IPS-20b (cell line): ENCODE results near the gene CTXN3.

Experiments
- H3K27ac ChIP-seq: one replicate; pipeline ENCODE4 v1.5.1; 2013; ENCODE audit warnings: low read length
- H3K27me3 ChIP-seq: 2 replicates; pipeline ENCODE4 v1.6.1; 2013; ENCODE audit warnings: mild to moderate bottlenecking, low read length, inconsistent platforms; ENCODE audit not compliant: insufficient read depth
- H3K36me3 ChIP-seq: 2 replicates; pipeline ENCODE4 v1.6.1; 2013; ENCODE audit warnings: low read depth, mild to moderate bottlenecking, inconsistent platforms, low read length, moderate library complexity; ENCODE audit not compliant: insufficient read depth
- H3K4me1 ChIP-seq: 2 replicates; pipeline ENCODE4 v1.6.1; 2013; ENCODE audit warnings: mild to moderate bottlenecking, control low read depth, inconsistent platforms, low read length, moderate library complexity; ENCODE audit not compliant: insufficient read depth
- H3K4me3 ChIP-seq: 2 replicates; pipeline ENCODE4 v1.5.1; 2013; ENCODE audit warnings: mild to moderate bottlenecking, low read length, inconsistent platforms
- H3K9ac ChIP-seq: 2 replicates; pipeline ENCODE4 v1.6.1; 2013; ENCODE audit warnings: low read depth, mild to moderate bottlenecking, inconsistent platforms, low read length, moderate library complexity
- H3K9me3 ChIP-seq: 2 replicates; pipeline ENCODE4 v1.6.1; 2013; ENCODE audit warnings: mild to moderate bottlenecking, low read depth, low read length, inconsistent platforms; ENCODE audit not compliant: insufficient read depth

Gene CTXN3

DNA sequence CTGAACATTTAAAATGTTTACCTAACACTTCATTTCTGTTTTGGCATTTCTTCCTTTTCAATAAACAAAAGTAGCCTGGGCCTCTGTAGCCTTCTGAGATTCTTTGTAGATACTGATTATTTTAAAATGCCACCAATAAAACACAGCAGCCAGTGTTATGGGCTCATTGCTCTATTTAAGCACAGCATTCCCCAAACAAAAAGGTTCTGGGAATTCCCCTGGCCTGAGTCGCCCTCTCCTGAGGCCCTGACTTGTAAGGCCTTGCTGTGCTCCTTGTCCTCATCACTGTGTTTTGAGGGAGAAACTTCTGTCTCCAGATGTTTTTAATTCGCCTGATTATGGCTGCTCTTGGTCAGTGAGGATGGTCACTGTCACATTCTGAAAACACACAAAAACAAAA, 33.0 kb upstream of the CTXN3 start:
- no peaks in the 10 kb centered on the region for H3K9me3 ChIP-seq
- H3K27ac ChIP-seq, result no peak overlapping the region
- no peaks in the 10 kb centered on the region for H3K27me3 ChIP-seq
- no peaks in the 10 kb centered on the region for H3K36me3 ChIP-seq
- peaks cover 6% of the 10 kb centered on the region; the same call in 1 of the 2 replicates for H3K4me1 ChIP-seq
- H3K4me3 ChIP-seq, result no peak overlapping the region
- H3K9ac ChIP-seq, result no peak overlapping the region

DNA sequence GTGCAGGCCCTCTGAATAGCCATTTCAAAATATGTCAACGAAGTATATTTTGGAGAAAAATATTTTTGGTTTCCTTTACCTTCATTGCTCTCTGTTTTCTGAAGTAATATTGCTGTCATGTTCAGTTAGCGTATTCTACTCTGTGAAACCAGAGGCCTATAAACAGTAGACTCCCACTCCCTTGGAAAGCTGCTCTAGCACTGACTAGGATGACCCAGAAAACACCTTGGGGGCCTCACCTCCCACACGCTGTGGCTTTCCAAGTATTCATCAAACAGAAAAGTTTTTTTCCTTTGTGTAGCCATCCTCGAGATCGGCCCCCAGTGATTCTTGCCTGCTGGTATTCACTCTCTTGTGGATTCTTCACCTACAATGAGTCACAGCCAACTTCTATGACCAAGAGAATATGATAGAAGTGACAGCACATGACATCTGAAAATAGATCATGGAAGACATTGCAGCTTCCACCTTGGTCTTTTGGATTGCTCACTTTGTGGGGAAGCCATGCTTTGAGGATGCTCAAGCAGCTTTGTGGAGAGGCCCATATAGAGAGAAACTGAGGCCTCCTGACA, 28.9 kb upstream of the CTXN3 start:
- Histone ChIP-seq H3K9me3 (no peaks in the 10 kb centered on the region), H3K27ac (no peak overlapping the region), H3K4me1 (peaks cover 12% of the 10 kb centered on the region; the same call in 1 of the 2 replicates), H3K4me3 (no peak overlapping the region), H3K27me3 (no peaks in the 10 kb centered on the region), H3K36me3 (no peaks in the 10 kb centered on the region), H3K9ac (no peak overlapping the region)

DNA sequence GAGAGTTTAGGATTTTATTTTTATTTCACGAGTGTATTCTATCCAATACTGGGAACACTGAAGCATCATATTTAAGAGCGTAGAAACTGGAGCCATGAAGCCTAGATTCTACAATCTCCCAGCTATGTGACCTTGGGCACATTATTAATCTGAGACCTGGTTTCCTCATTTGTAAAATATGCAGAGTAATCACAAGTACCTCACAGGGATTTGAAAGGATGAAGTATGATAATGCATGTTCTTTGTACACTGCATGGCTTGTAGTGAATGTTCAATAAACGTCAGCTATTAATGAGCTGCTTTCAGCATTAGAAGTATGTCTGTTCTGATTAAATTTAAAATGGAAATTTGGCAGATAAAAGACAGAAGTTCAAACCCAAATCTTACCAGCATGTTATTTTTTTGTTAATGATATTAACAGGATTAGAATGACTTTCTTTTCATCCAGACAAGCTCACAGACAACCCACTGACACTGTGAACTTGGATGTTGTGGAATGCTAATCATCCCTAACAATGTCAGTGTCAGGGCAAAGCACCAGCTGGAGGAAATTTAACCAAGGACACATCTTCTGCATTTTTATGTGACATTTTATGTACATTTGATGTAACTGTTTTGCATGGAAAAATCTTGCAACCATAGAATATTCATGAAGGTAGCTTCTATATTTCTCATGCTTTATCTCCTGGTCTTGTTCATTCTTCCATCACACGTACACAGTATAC, 27.1 kb upstream of the CTXN3 start:
- Histone ChIP-seq H3K27ac (no peak overlapping the region), H3K9ac (no peak overlapping the region), H3K36me3 (no peaks in the 10 kb centered on the region), H3K27me3 (no peaks in the 10 kb centered on the region), H3K4me3 (no peak overlapping the region), H3K9me3 (no peaks in the 10 kb centered on the region), H3K4me1 (peaks cover 5% of the 10 kb centered on the region; the same call in 1 of the 2 replicates)

DNA sequence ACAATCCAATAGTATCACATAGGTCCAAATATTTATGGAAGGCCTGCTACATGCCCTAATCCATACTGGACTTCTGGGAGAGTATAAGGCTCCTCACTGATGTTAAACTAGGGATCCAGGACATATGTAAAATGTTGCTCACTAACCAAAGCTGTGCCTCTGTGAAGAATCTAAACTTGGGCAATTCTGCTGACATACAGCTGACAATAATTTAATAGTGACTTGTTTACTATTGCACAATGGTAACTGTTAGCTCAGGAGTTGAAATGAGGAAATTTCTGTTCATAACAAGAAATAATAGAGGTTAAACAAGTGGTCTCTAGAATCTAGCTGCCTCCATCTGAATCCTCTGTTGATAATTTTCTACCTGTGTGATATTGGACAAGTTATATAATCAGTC, 14.9 kb upstream of the CTXN3 start:
- no peaks in the 10 kb centered on the region for H3K9me3 ChIP-seq
- H3K27me3 ChIP-seq, result no peaks in the 10 kb centered on the region
- H3K36me3 ChIP-seq, result no peaks in the 10 kb centered on the region
- H3K4me3 ChIP-seq, result no peak overlapping the region
- no peak overlapping the region for H3K9ac ChIP-seq
- no peak overlapping the region for H3K27ac ChIP-seq
- H3K4me1 ChIP-seq, result no peaks in the 10 kb centered on the region

DNA sequence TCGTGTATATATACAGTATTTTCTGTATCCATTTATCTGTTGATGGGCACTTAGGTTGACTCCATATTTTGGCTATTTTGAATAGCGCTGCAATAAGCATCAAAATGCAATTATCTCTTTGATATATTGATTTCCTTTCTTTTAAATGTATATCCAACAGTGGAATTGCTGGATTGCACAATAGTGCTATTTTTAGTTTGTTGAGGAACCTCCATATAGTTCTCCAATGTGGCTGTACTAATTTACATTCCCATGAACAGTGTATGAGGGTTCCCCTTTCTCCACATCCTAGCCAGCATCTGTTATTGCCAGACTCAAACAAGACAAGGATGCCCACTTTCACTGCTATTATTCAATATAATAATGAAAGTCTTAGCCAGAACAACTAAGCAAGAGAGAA, 9.1 kb upstream of the CTXN3 start:
- no peaks in the 10 kb centered on the region for H3K36me3 ChIP-seq
- no peaks in the 10 kb centered on the region for H3K4me1 ChIP-seq
- H3K9ac ChIP-seq, result no peak overlapping the region
- H3K4me3 ChIP-seq, result no peak overlapping the region
- H3K27me3 ChIP-seq, result no peaks in the 10 kb centered on the region
- no peak overlapping the region for H3K27ac ChIP-seq
- H3K9me3 ChIP-seq, result no peaks in the 10 kb centered on the region

DNA sequence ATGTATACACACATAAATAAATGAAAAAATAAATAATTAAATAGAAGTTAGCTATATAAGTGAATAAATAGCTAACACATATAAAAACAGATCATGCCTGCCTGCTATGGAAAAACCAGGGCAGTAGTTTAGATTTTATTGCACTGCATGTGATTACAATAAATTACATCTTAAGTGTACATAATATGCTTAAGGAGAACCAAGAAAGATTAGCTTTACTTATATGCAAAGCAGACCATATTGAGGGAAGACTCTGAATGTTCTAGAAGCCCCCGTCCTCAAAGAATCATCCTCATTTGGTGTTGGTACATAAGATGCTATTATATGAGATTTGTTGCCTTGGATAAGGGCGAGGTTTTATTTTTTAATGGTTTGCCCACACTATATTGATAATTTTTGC, 5.9 kb upstream of the CTXN3 start:
- no peaks in the 10 kb centered on the region for H3K4me1 ChIP-seq
- H3K9ac ChIP-seq, result no peak overlapping the region
- H3K27ac ChIP-seq, result no peak overlapping the region
- H3K27me3 ChIP-seq, result no peaks in the 10 kb centered on the region
- H3K9me3 ChIP-seq, result no peaks in the 10 kb centered on the region
- H3K4me3 ChIP-seq, result no peak overlapping the region
- H3K36me3 ChIP-seq, result no peaks in the 10 kb centered on the region

DNA sequence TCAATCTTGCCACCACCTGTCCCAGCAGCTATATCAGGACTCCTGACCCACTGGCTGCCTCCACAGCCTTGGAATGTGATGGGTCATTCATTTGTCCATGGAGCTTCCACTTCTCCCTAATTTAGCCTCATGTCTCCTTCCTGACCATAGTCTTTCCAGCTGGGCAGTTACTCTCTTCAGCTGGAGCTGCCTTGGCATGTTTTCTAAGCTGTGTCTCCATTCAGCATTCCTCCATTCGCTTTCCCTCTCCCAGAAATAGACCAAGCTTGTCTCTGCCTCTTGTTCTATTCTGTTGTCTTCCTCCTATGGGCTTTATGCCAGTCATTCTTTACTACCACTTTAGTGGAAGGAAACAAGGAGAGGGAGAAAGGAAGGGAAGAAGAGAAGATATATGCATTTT, 5.3 kb upstream of the CTXN3 start:
- no peaks in the 10 kb centered on the region for H3K9me3 ChIP-seq
- H3K27ac ChIP-seq, result no peak overlapping the region
- no peaks in the 10 kb centered on the region; the same call in 1 of the 2 replicates for H3K4me1 ChIP-seq
- no peaks in the 10 kb centered on the region for H3K36me3 ChIP-seq
- no peak overlapping the region for H3K4me3 ChIP-seq
- H3K9ac ChIP-seq, result no peak overlapping the region
- H3K27me3 ChIP-seq, result no peaks in the 10 kb centered on the region

DNA sequence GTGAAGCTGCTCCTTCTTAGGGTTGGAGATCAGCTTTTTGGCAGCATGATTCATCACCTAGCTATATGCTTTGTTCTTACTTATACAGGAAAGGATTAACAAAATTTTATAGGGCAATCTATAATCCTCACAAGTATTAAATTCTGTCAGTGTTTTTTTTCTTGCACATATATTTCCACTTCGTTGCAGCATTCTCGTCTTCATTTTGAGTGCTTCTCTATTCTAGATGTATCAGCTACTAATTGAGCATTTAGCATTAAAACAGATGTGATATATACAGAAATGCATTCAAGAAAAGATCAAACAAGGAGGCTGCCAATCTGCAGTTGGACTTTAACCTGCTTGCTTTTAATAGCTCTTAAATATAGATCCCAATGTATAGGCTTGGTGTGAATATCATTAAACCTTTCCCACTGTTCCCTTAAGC, 3.6 kb upstream of the CTXN3 start:
- H3K27me3 ChIP-seq, result no peaks in the 10 kb centered on the region
- no peak overlapping the region for H3K4me3 ChIP-seq
- H3K9ac ChIP-seq, result no peak overlapping the region
- no peaks in the 10 kb centered on the region for H3K36me3 ChIP-seq
- no peak overlapping the region for H3K27ac ChIP-seq
- peaks cover 16% of the 10 kb centered on the region; the same call in 1 of the 2 replicates for H3K4me1 ChIP-seq
- no peaks in the 10 kb centered on the region for H3K9me3 ChIP-seq

DNA sequence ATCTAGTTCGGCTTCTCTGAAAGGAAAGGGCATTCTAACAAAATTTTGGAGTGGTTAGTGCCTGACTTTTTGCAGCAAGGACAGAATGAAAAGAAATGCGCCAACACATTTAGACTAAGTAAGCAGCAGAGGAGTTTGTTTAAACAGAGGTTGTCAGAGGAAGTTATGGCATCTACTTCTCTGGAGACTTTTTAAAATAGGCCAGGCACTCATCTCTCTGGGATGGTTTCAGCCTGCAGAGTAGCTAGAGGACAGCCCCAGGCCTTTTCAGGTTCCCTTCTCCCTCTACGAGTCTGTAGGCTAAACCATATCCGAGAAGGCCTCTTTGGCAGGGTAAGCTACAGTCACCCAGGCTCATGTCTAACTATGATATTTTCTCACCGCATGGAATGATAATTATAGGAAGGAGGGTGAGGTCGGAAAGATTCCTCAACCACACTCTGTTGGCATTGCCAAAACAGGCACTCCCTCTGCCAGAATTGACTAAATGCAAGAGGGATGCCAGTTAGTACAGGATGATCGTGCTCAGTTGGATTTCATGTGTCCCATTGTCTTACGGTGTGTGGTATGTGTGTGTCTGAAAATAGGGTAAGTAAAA, 1.4 kb upstream of the CTXN3 start:
- peaks cover 16% of the 10 kb centered on the region; the same call in 1 of the 2 replicates for H3K4me1 ChIP-seq
- H3K36me3 ChIP-seq, result no peaks in the 10 kb centered on the region
- no peak overlapping the region for H3K9ac ChIP-seq
- no peaks in the 10 kb centered on the region for H3K9me3 ChIP-seq
- H3K27me3 ChIP-seq, result no peaks in the 10 kb centered on the region
- H3K4me3 ChIP-seq, result no peak overlapping the region
- no peak overlapping the region for H3K27ac ChIP-seq

DNA sequence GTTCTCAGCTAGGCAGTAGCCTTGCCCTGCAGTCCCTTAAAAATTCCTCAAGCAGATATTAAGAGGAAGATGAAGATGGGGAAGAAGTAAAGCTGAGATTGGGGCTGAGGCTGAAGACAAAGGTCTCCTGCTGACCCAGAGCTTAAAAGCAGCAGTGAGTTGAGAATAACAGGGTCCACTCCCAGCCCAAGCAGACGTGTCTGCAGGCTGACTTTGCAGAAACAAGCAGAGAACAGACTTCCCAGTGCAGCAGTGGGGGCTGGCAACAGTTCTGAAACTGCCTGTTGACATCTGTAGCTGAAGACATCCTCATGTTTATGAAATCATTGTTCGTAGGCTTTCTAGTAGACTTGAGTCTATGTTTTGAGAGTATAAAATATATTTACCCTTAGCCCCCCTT, 1.1 kb downstream of the CTXN3 start:
- no peaks in the 10 kb centered on the region for H3K36me3 ChIP-seq
- H3K27me3 ChIP-seq, result no peaks in the 10 kb centered on the region
- no peak overlapping the region for H3K4me3 ChIP-seq
- H3K27ac ChIP-seq, result no peak overlapping the region
- H3K9me3 ChIP-seq, result no peaks in the 10 kb centered on the region
- H3K4me1 ChIP-seq, result peaks cover 16% of the 10 kb centered on the region; the same call in 1 of the 2 replicates
- no peak overlapping the region for H3K9ac ChIP-seq

DNA sequence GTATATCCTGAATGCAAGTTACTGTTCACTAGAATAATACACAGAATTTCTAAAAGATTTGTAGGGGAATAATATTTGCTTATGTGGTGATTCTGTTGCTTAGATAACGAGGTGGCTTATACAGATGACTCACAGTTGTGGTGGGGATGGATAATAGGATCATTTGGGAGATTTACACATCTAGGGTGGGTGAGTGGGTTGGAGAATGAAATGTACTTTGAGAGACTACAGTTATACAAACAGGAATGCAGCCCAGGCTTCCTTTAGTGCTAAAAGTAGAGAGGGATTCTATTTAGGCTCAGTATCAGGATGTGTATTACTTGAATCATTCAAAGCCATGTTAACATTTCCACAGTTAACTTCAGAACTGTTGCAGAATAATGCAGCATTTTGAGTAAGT, 1.8 kb downstream of the CTXN3 start:
- Histone ChIP-seq H3K9ac (no peak overlapping the region), H3K27ac (no peak overlapping the region), H3K27me3 (no peaks in the 10 kb centered on the region), H3K9me3 (no peaks in the 10 kb centered on the region), H3K4me1 (peaks cover 16% of the 10 kb centered on the region; the same call in 1 of the 2 replicates), H3K4me3 (no peak overlapping the region), H3K36me3 (no peaks in the 10 kb centered on the region)
